ENCODE data around the gene EP400. TPM values are rescaled to one million over a fixed set of nuclear protein-coding genes. Genes with fewer than 3 reads are reported as not detected.
A peak's percentile ranks its signal among the peaks of the same experiment; 100 is the strongest.

EP400 gene
- total and polyA plus RNA-seq, 12 donors: 11.5 to 43.2 (median 28.8) TPM

DNA sequence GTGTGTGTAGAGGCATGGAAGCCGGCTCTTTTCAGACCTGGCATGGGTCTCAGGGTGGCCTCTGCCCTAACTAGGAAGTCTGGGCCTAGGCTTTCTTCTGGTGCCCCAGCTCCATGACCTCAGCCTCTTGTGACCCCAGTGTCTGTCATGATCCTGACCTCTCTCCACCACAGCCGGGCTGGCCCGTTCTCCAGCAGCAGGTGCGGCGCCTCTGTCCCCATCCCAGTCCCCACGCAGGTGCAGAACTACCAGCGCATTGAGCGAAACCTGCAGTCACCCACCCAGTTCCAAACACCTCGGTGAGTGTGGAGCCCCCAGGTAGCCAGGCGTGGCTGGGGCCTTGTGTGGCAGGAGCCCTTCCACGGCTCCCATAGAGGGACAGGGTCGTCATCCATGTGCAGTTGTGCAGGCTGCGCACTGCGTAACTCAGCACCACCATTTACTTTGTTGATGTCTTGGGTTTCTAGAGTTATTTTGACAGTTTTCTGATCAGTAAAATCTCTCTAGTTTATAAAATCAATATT, 35.5 kb upstream of the EP400 start:
- TF ChIP-seq, protein P1, sequence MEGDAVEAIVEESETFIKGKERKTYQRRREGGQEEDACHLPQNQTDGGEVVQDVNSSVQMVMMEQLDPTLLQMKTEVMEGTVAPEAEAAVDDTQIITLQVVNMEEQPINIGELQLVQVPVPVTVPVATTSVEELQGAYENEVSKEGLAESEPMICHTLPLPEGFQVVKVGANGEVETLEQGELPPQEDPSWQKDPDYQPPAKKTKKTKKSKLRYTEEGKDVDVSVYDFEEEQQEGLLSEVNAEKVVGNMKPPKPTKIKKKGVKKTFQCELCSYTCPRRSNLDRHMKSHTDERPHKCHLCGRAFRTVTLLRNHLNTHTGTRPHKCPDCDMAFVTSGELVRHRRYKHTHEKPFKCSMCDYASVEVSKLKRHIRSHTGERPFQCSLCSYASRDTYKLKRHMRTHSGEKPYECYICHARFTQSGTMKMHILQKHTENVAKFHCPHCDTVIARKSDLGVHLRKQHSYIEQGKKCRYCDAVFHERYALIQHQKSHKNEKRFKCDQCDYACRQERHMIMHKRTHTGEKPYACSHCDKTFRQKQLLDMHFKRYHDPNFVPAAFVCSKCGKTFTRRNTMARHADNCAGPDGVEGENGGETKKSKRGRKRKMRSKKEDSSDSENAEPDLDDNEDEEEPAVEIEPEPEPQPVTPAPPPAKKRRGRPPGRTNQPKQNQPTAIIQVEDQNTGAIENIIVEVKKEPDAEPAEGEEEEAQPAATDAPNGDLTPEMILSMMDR (IDR thresholded peaks at IDR 0.05): no peak
- no peak for TF ChIP-seq POLR2A (IDR thresholded peaks at IDR 0.05)
- Histone ChIP-seq H3K27ac (peak overlapping the region in 1 of 5 donors; percentile 13), H3K4me3 (no peak overlapping the region), H3K36me3 (replicated peaks in 1 of 2) (peaks cover 0 to 72% of the 10 kb centered on the region in 2 donors), H3K9me3 (replicated peaks in 1 of 3) (no peaks in the 10 kb centered on the region), H3K27me3 (no peaks in the 10 kb centered on the region), H3K4me1 (replicated peaks in 1 of 2) (peaks cover 12 to 34% of the 10 kb centered on the region in 2 donors)
- intact Hi-C loops (cut with DNase I): no loop called here
- 87 to 95% (median 92%) methylated on average over 13 to 14 of the region's 14 CpGs for WGBS, 4 donors
- DNase-seq: peak in 1 of 7 donors; percentile 19

DNA sequence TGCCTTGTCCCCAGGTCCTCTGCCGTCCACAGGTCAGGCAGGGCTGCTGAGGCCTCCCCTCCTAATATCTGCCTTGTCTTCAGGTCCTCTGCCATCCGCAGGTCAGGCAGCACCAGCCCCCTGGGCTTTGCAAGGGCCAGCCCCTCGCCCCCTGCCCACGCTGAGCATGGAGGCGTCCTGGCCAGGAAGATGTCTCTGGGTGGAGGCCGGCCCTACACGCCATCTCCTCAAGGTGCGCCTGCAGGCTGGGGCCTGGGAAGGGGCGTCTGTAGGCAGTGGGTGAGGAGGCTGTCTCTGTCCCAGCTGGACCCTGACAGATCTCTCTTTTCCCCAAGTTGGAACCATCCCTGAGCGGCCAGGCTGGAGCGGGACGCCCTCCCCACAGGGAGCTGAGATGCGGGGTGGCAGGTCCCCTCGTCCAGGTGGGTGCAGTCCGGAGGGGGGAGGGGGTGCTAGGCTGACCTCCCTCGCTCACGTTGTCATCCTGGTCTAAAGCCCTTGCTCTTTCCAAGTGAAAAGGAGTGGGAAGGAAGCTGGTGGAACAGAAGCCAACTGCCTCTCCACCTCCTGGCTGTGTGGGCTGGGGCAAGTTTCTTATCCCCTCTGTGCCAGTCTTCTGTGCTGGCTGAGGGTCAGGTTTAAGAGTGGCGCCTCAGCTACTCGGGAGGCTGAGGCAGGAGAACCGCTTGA, 34.6 kb upstream of the EP400 start:
- Histone ChIP-seq H3K36me3 (replicated peaks in 1 of 2) (peaks cover 0 to 72% of the 10 kb centered on the region in 2 donors), H3K4me3 (no peak overlapping the region), H3K27ac (peak overlapping the region in 1 of 5 donors; percentile 13), H3K4me1 (replicated peaks in 1 of 2) (peaks cover 12 to 32% of the 10 kb centered on the region in 2 donors), H3K9me3 (replicated peaks in 1 of 3) (no peaks in the 10 kb centered on the region), H3K27me3 (no peaks in the 10 kb centered on the region)
- 84 to 90% (median 88%) methylated on average over 6 to 20 of the region's 20 CpGs for WGBS, 4 donors
- DNase-seq: peak in 1 of 7 donors; percentile 20
- no peak for TF ChIP-seq POLR2A (IDR thresholded peaks at IDR 0.05)
- TF ChIP-seq, protein P1 (IDR thresholded peaks at IDR 0.05): no peak
- intact Hi-C loops (cut with DNase I): no loop called here

DNA sequence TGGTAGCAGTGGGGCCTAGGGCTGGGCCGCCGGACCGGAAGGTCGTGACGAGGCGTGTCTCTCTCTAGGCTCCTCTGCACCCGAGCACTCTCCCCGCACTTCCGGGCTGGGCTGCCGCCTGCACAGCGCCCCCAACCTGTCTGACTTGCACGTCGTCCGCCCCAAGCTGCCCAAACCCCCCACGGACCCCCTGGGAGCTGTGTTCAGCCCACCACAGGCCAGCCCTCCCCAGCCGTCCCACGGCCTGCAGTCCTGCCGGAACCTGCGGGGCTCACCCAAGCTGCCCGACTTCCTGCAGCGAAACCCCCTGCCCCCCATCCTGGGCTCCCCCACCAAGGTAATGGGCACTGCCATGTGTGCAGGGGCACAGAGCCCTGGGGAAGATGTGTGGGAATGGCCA, 33.9 kb upstream of the EP400 start:
- DNase-seq: no peak
- intact Hi-C loops (cut with DNase I): no loop called here
- H3K36me3 ChIP-seq (replicated peaks in 1 of 2): peaks cover 0 to 74% of the 10 kb centered on the region in 2 donors

More for the DNA sequence above, 33.9 kb upstream of the EP400 start:
- H3K4me1 ChIP-seq (replicated peaks in 1 of 2): peaks cover 12 to 25% of the 10 kb centered on the region in 2 donors
- H3K9me3 ChIP-seq (replicated peaks in 1 of 3): no peaks in the 10 kb centered on the region
- H3K27ac ChIP-seq: peak overlapping the region in 1 of 5 donors; percentile 4
- 92 to 97% (median 92%) methylated on average over 6 to 21 of the region's 21 CpGs for WGBS, 4 donors
- H3K4me3 ChIP-seq: no peak overlapping the region
- H3K27me3 ChIP-seq: no peaks in the 10 kb centered on the region
- TF ChIP-seq, protein P1 (IDR thresholded peaks at IDR 0.05): no peak
- TF ChIP-seq POLR2A (IDR thresholded peaks at IDR 0.05): no peak

Measured in adrenal gland (tissue), 12 donors.